ENCODE data around the gene AKT1. TPM values are rescaled to one million over a fixed set of nuclear protein-coding genes. Genes with fewer than 3 reads are reported as not detected.
"Not testable (repeated sequence)": the region's sequence is repeated elsewhere in the genome, so short reads cannot be mapped to it uniquely, and the experiment has no call there.

Gene AKT1
- total RNA-seq: 100 to 1,000 TPM; 120 to 154 (median 126) TPM
- polyA plus RNA-seq: 101 TPM
- long read RNA-seq, donor 1, transcript AKT1-201 (15 exons, 2,866 nt): minor isoform, 35 of 953 reads
- long read RNA-seq, donor 1, transcript AKT1-205 (6 exons, 2,830 nt): minor isoform, 9 of 953 reads
- long read RNA-seq, donor 1, transcript AKT1-220 (15 exons, 2,742 nt): minor isoform, 76 of 953 reads
- long read RNA-seq, donor 1, transcript AKT1-203 (14 exons, 2,710 nt): major isoform, 705 of 953 reads
- long read RNA-seq, donor 1, partial matches to known transcripts: 42 of 953 reads
- long read RNA-seq, donor 1, other reads (novel, unspliced or antisense): 76 of 953 reads
- long read RNA-seq, donor 2, transcript AKT1-201 (15 exons, 2,866 nt): minor isoform, 11 of 464 reads
- long read RNA-seq, donor 2, transcript AKT1-220 (15 exons, 2,742 nt): minor isoform, 46 of 464 reads
- long read RNA-seq, donor 2, transcript AKT1-203 (14 exons, 2,710 nt): major isoform, 330 of 464 reads
- long read RNA-seq, donor 2, partial matches to known transcripts: 15 of 464 reads
- long read RNA-seq, donor 2, other reads (novel, unspliced or antisense): 53 of 464 reads
- long read RNA-seq, donor 3, transcript AKT1-220 (15 exons, 2,742 nt): minor isoform, 5 of 101 reads
- long read RNA-seq, donor 3, transcript AKT1-205 (6 exons, 2,830 nt): major isoform, 36 of 101 reads
- long read RNA-seq, donor 3, transcript AKT1-208 (13 exons, 3,916 nt): minor isoform, 7 of 101 reads
- long read RNA-seq, donor 3, partial matches to known transcripts: 39 of 101 reads
- long read RNA-seq, donor 3, other reads (novel, unspliced or antisense): 6 of 101 reads
- long read RNA-seq, donor 4, transcript AKT1-220 (15 exons, 2,742 nt): minor isoform, 31 of 372 reads
- long read RNA-seq, donor 4, transcript AKT1-201 (15 exons, 2,866 nt): minor isoform, 10 of 372 reads
- long read RNA-seq, donor 4, transcript AKT1-203 (14 exons, 2,710 nt): major isoform, 265 of 372 reads
- long read RNA-seq, donor 4, partial matches to known transcripts: 12 of 372 reads
- long read RNA-seq, donor 4, other reads (novel, unspliced or antisense): 48 of 372 reads

DNA sequence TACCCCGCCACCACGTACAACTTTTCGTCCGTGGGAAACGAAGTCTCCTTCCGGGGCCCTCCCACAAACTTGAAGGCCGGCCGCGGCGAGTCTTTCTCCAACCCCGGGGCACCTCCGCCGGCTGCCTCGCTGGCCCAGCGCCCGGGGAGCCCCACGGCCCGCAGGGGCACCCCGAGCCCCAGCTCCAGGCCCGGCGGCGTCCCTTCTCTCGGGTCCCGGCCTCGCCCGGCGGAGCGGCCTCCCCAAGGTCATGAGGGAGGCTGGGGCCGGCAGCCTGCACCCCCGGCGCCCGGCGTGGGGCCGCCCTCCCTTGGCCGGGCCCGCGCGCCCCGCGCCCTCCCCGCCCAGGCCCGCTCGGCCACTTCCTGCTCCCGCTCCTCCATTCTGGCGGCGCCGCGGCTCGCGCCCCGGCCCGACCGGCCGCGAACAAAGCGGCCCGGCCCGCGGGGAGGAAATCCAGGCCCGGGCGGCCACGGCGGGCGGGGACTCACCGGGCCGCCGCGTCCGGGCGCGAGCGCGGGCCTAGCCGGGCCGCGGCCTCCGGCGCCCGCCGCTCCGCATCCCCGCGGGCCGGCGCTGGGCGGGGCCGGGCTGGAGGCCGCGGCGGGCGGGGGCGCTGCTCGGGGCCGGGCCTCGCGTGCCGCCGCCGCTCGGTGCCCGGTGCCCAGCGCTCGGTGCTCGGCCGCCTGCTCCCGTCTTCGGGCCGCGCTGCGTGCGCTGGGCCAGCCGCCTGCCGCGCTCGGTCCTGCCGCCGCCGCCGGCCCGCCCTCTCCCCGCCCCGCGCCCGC is at the start of gene AKT1:
TSS of gene AKT1 (minus strand) at position 756 of the 788 bp plus-strand sequence. CDS start 3,105 bp downstream, outside the sequence.
- no peaks in the 10 kb centered on the region for H3K27me3 ChIP-seq (ENCODE audit: control insufficient read depth, insufficient read depth)
- intact Hi-C loops (cut with DNase I): loop anchor here in 1 of 4 donors (5.0 kb wide), 1 partner anchor 38 kb away; no protein-coding TSS in a partner anchor
- H3K9me3 ChIP-seq (ENCODE audit: control insufficient read depth, low read length): no peaks in the 10 kb centered on the region
- under 1% methylated on average over 122 of the region's 124 CpGs for WGBS
- H3K4me1 ChIP-seq (ENCODE audit: control insufficient read depth, insufficient read depth, low read length): peaks cover 14% of the 10 kb centered on the region
- no peak for ATAC-seq
- no peak for DNase-seq
- H3K4me3 ChIP-seq (ENCODE audit: low read length): peak within 1 kb of the TSS; percentile 89
- H3K27ac ChIP-seq (ENCODE audit: low read length): peak within 1 kb of the TSS; percentile 93

DNA sequence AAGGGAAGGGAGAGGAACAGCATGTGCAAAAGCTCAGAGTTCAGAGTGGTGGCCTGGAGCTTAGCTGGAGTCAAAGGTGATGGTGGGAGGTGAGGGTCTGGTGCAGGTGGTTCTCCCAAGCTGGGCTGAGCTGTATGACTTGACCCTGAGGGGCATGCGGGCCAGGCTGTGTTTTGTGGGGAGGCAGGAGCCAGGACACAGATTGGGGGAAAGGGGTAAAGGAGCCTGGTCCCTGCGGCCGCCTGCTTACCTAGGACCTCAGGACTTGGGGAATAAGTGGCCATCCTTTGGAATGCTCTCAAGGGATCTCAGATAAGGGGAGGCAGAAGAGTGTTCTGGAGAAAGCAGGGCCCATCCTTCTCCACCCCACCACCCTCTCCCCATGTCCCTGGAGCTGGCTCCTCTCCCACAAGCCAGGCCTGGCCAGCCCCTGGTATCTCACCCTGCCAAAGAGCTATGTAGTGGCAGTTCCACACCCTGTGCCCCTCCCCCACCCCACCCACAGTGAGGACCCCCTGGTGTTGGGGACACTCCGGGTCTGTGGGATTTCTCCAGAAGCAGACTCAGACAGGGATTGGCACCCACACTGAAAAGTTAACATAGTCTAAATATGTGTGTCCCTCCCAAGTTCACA is 49.6 kb upstream of the AKT1 start:
- H3K4me1 ChIP-seq (ENCODE audit: control insufficient read depth, insufficient read depth, low read length): no peaks in the 10 kb centered on the region
- no peaks in the 10 kb centered on the region for H3K9me3 ChIP-seq (ENCODE audit: control insufficient read depth, low read length)
- no peaks in the 10 kb centered on the region for H3K27me3 ChIP-seq (ENCODE audit: control insufficient read depth, insufficient read depth)
- H3K27ac ChIP-seq (ENCODE audit: low read length): no peak overlapping the region
- intact Hi-C loops (cut with DNase I): no loop called here
- no peak overlapping the region for H3K4me3 ChIP-seq (ENCODE audit: low read length)
- peak in 1 of 3 donors; percentile 40 for DNase-seq
- WGBS: 88% methylated on average over 4 of the region's 4 CpGs
- no peak for ATAC-seq

DNA sequence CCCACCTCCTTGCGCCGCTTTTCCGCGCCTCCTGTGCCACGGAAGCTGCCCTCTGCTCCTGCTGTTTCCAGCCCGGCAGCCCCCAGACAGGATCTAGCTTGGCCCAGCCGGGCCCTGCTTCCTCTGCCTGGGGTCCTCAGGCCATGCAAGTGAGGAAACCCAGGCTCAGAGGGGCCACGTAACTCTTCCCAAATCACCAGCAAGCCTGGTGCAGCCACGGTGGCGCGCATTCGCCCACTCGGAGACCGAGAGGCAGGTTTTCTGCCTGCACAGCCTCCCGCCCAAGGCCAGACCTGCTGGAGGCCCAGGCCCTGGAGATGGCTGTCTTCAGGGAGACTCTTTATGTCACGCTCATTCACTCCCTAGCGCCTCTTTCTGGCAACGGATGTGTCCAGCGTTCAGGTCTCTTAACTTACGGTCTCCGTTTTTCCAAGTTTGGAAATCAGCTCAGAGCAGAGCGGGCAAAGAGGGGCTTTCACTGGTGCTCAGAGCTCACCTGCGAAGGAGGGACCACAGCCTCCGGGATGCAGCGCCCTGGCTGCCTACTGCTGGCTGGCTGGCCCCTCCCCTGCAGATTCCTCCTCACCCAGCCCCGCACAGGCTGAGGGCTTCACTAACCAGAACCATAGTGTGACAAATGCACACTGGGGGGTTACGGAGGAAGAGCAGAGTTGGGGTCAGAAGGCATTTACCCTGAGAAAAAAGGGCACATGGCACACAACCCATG is 48.9 kb upstream of the AKT1 start:
- Histone ChIP-seq H3K9me3 (ENCODE audit: control insufficient read depth, low read length) (no peaks in the 10 kb centered on the region), H3K4me1 (ENCODE audit: control insufficient read depth, insufficient read depth, low read length) (no peaks in the 10 kb centered on the region), H3K27me3 (ENCODE audit: control insufficient read depth, insufficient read depth) (no peaks in the 10 kb centered on the region), H3K27ac (ENCODE audit: low read length) (no peak overlapping the region), H3K4me3 (ENCODE audit: low read length) (peak overlapping the region; percentile 42)
- intact Hi-C loops (cut with DNase I): no loop called here
- peak in 2 of 3 donors; percentile 32 to 34 for DNase-seq
- ATAC-seq: peak; percentile 19 to 50
- 11% methylated on average over 27 of the region's 27 CpGs for WGBS

DNA sequence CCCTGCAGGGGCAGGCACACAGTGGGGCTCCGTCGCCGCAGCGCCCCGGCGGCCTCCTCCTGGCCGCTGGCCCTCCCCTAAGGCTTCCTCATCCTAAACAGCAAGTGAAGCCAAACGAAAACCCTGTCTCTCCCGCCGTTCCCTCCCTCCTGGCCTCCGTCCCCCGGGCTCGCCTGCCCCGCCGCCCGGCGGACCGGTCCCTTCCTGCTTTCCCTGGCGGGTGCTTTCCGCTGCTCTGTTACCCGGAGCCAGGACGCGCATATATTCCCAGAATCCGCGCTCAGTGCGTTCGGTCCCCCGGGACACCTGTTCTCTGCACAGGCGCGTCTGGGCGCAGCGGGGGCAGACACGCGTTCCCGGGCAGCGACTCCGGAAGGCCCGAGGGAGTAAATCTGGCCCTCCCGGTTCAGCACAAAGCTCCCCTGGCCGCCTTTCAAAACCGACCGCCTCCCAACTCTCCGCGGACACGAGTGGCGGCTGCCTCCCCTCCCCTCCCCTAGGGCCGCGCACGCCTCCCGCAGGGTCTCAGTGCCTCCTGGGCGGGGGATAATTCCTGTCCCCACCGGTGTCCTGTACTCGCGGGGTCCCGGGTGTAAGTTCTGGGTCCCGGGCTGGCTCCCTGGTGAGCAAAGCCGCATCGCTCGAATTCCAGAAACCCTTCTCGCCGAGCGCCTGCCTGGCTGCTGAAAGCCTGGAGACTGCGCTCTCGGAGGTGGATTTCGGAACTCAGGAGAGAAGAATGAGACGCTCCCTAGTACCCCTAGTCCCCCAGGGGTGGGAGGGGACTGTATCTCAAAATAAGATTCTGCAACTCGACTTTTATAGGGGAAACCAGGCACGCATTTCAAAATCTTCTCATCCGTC is 48.1 kb upstream of the AKT1 start:
- no peak overlapping the region for H3K27ac ChIP-seq (ENCODE audit: low read length)
- under 1% methylated on average over 69 of the region's 69 CpGs for WGBS
- intact Hi-C loops (cut with DNase I): no loop called here
- no peaks in the 10 kb centered on the region for H3K4me1 ChIP-seq (ENCODE audit: control insufficient read depth, insufficient read depth, low read length)
- peak overlapping the region; percentile 42 for H3K4me3 ChIP-seq (ENCODE audit: low read length)
- H3K9me3 ChIP-seq (ENCODE audit: control insufficient read depth, low read length): no peaks in the 10 kb centered on the region
- no peaks in the 10 kb centered on the region for H3K27me3 ChIP-seq (ENCODE audit: control insufficient read depth, insufficient read depth)
- DNase-seq: peak in 2 of 3 donors; percentile 60 to 72
- peak; percentile 59 to 66 for ATAC-seq

DNA sequence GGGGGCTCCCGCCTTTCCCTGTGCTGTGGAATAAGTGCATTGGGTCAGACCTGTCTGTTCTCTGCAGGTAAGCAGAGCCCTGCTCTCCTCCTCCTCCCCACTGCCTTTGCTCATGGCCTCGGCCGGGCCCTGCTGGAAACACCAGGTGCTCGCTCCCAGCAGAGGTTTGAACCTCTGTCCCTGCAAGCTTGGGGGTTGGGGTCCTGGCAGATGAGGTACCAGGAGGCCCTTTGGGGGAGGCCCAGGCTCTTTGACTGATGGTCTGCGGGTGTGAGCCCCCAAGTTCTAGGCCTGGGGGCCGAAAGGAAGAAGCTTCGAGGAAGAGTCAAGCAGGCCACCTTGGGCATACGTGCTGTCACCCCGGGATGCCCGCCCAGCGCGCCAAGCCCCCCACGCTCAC is 47.5 kb upstream of the AKT1 start:
- WGBS: 38% methylated on average over 13 of the region's 13 CpGs
- H3K4me3 ChIP-seq (ENCODE audit: low read length): no peak overlapping the region
- no peaks in the 10 kb centered on the region for H3K4me1 ChIP-seq (ENCODE audit: control insufficient read depth, insufficient read depth, low read length)
- H3K27ac ChIP-seq (ENCODE audit: low read length): no peak overlapping the region
- ATAC-seq (peak in 1 of 2 donors; percentile 34), DNase-seq (no peak)
- H3K9me3 ChIP-seq (ENCODE audit: control insufficient read depth, low read length): no peaks in the 10 kb centered on the region
- H3K27me3 ChIP-seq (ENCODE audit: control insufficient read depth, insufficient read depth): no peaks in the 10 kb centered on the region
- intact Hi-C loops (cut with DNase I): no loop called here

DNA sequence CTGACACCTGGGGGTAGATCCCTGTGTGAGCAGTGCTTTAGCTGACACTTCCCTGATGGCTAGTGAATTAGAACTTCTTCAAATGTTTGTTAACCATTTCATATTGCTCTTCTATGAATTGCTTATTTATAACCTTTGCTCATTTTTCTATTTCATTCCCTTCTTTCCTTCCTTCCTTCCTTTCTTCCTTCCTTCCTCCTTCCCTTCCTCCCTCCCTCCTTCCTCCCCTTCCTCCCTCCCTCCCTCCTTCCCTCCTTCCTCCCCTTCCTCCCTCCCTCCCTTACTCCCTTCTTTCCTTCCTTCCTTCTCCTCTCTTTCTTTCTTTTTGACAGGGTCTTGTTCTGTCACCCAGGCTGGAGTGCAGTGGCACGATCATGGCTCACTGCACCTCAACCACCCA is 46.2 kb upstream of the AKT1 start:
- H3K27me3 ChIP-seq (ENCODE audit: control insufficient read depth, insufficient read depth): no peaks in the 10 kb centered on the region
- no peaks in the 10 kb centered on the region for H3K4me1 ChIP-seq (ENCODE audit: control insufficient read depth, insufficient read depth, low read length)
- H3K27ac ChIP-seq (ENCODE audit: low read length): no peak overlapping the region
- no peak overlapping the region for H3K4me3 ChIP-seq (ENCODE audit: low read length)
- 83% methylated on average over 1 of the region's 1 CpG for WGBS
- intact Hi-C loops (cut with DNase I): no loop called here
- H3K9me3 ChIP-seq (ENCODE audit: control insufficient read depth, low read length): no peaks in the 10 kb centered on the region
- ATAC-seq: no peak
- no peak for DNase-seq

DNA sequence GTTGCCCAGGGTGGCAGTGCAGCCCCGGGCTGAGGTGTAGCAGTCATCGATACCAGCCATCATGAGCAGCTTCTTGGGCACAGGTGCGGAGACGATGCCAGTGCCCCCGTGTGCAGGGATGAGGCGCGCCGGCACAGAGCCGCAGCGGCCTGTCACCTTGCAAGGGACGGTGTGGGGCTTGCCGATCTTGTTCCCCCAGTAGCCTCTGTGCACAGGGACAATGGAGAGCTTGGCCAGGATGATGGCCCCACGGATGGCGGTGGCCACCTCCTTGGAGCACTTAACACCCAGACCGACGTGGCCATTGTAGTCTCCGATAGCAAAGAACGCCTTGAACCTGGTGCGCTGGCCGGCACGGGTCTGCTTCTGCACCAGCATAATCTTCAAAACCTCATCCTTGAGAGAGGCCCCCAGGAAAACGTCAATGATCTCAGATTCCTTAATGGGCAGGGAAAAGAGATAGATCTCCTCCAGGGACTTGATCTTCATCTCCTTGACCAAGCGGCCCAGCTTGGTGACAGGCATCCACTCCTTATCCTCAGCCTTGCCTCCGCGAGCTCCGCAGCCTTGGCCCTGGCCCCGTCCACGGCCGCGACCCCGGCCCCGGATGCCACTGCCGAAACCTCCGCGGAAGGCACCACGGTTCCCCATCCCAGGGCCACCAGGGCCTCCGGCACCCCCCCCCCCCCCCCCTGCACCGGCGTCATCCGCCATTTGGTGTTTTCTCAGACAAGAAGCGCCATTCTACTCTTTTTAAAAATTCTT is 40.8 kb upstream of the AKT1 start:
- H3K27ac ChIP-seq (ENCODE audit: low read length); H3K27me3 ChIP-seq (ENCODE audit: control insufficient read depth, insufficient read depth); intact Hi-C loops (cut with DNase I); H3K4me1 ChIP-seq (ENCODE audit: control insufficient read depth, insufficient read depth, low read length); H3K9me3 ChIP-seq (ENCODE audit: control insufficient read depth, low read length); H3K4me3 ChIP-seq (ENCODE audit: low read length); ATAC-seq: not testable (repeated sequence)
- 93% methylated on average over 39 of the region's 41 CpGs for WGBS
- peak in 1 of 3 donors; percentile 31 for DNase-seq

DNA sequence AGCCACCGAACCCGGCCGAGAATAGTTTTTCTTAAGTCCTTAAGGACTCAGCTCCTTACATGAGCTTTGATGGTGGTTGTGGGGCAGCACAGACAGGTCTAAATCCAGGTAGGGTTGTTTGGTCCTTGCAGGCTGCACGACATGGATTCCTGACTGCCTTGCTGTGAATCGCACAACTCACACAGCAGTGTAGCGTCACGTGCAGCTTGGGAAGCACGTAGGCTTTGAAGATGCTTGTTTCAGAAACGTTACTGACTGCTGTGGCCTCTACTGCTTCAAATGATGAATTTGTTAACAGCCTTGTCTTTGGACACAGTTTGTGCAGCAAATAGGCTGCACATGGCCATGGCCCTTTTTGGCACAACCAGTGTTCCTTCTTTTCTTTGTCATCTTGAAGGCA is 35.2 kb upstream of the AKT1 start:
- DNase-seq (peak in 1 of 3 donors; percentile 23), ATAC-seq (no peak)
- Histone ChIP-seq H3K27ac (ENCODE audit: low read length) (no peak overlapping the region), H3K9me3 (ENCODE audit: control insufficient read depth, low read length) (no peaks in the 10 kb centered on the region), H3K27me3 (ENCODE audit: control insufficient read depth, insufficient read depth) (no peaks in the 10 kb centered on the region), H3K4me1 (ENCODE audit: control insufficient read depth, insufficient read depth, low read length) (peaks cover under 1% of the 10 kb centered on the region), H3K4me3 (ENCODE audit: low read length) (no peak overlapping the region)
- 57% methylated on average over 9 of the region's 9 CpGs for WGBS
- intact Hi-C loops (cut with DNase I): no loop called here
